Cardiac fibroblast (primary cell): ENCODE measurements around the gene MAGI2.
"Not testable (repeated sequence)": the region's sequence is repeated elsewhere in the genome, so short reads cannot be mapped to it uniquely, and the experiment has no call there.

Source experiments
- DNase-seq, 2 donors: peaks; one replicate each; pipeline versions ENCODE4 v3.0.0 to v3.0.0-alpha.2; 2010; ENCODE audit warnings: low read depth in 2 of 2
- H3K4me3 ChIP-seq, 2 donors: replicated peaks in 1 of 2; 1 replicate in 1 of 2; 2 replicates in 1 of 2; pipeline ENCODE4 v1.5.1; 2011; ENCODE audit warnings: low read depth in 2 of 2, low read length in 2 of 2, mild to moderate bottlenecking in 2 of 2, moderate library complexity in 1 of 2
- CTCF ChIP-seq: IDR thresholded peaks from one replicate; pipeline ENCODE4 v1.5.1; 2011; ENCODE audit warnings: low read depth, mild to moderate bottlenecking, low read length, inconsistent platforms

Gene MAGI2

GRCh38 chr7:78260826-78261225 is 1192.6 kb downstream of the MAGI2 start:
- DNase-seq, result peak in 1 of 2 donors; percentile 12
- H3K4me3 ChIP-seq, result no peak overlapping the region
- TF ChIP-seq CTCF, result no peak

- TF ChIP-seq CTCF, result no peak
- no peak for DNase-seq
- H3K4me3 ChIP-seq, result no peak overlapping the region
Observed at GRCh38 chr7:78254726-78255055, 1198.8 kb downstream of the MAGI2 start.

GRCh38 chr7:78253850-78254725 is 1199.4 kb downstream of the MAGI2 start:
- no peak overlapping the region for H3K4me3 ChIP-seq
- no peak for TF ChIP-seq CTCF
- no peak for DNase-seq

- no peak for DNase-seq
- H3K4me3 ChIP-seq, result no peak overlapping the region
- no peak for TF ChIP-seq CTCF
Observed at GRCh38 chr7:78248867-78249266, 1204.6 kb downstream of the MAGI2 start.

GRCh38 chr7:78247910-78248689 is 1205.4 kb downstream of the MAGI2 start:
- TF ChIP-seq CTCF, result no peak
- no peak overlapping the region for H3K4me3 ChIP-seq
- DNase-seq, result no peak

GRCh38 chr7:78240179-78240578 is 1213.3 kb downstream of the MAGI2 start:
- H3K4me3 ChIP-seq, DNase-seq: not testable (repeated sequence)

GRCh38 chr7:78234634-78235033 is 1218.8 kb downstream of the MAGI2 start:
- no peak for DNase-seq
- no peak for TF ChIP-seq CTCF
- no peak overlapping the region for H3K4me3 ChIP-seq
